ENCODE results near the gene CGB7.
A peak's percentile ranks its signal among the peaks of the same experiment; 100 is the strongest.
"Not testable (repeated sequence)": the region's sequence is repeated elsewhere in the genome, so short reads cannot be mapped to it uniquely, and the experiment has no call there.

The CGB7 gene

GRCh38 chr19:49042177-49042576 lies 15.4 kb downstream of the CGB7 start:
- DNase-seq (ENCODE audit: low read depth in 2 of 2) = no peak

GRCh38 chr19:49039736-49040135 lies 17.8 kb downstream of the CGB7 start:
- DNase-seq (ENCODE audit: low read depth in 2 of 2) = not testable (repeated sequence)

- DNase-seq (ENCODE audit: low read depth in 2 of 2) = not testable (repeated sequence)
Measured at GRCh38 chr19:49038557-49039276, 18.8 kb downstream of the CGB7 start.

GRCh38 chr19:49038111-49038510 lies 19.4 kb downstream of the CGB7 start:
- DNase-seq (ENCODE audit: low read depth in 2 of 2) = not testable (repeated sequence)

- DNase-seq (ENCODE audit: low read depth in 2 of 2) = peak; percentile 60 to 68
Measured at GRCh38 chr19:49036815-49037214, 20.7 kb downstream of the CGB7 start, which contains the start of gene CGB1. CGB1 (minus strand) TSS chr19:49036895; CDS start chr19:49036711, 184 bp downstream.

- DNase-seq (ENCODE audit: low read depth in 2 of 2) = peak; percentile 74 to 82
Measured at GRCh38 chr19:49031642-49032301, 25.8 kb downstream of the CGB7 start, which contains the start of gene CGB2. CGB2 (plus strand) TSS chr19:49031890; CDS start chr19:49032096, 206 bp downstream.

GRCh38 chr19:49030323-49030722 lies 27.2 kb downstream of the CGB7 start:
- DNase-seq (ENCODE audit: low read depth in 2 of 2) = not testable (repeated sequence)

GRCh38 chr19:49029749-49030148 lies 27.8 kb downstream of the CGB7 start:
- DNase-seq (ENCODE audit: low read depth in 2 of 2) = not testable (repeated sequence)

- not testable (repeated sequence) for DNase-seq (ENCODE audit: low read depth in 2 of 2)
Measured at GRCh38 chr19:49028686-49029085, 28.9 kb downstream of the CGB7 start.

- not testable (repeated sequence) for DNase-seq (ENCODE audit: low read depth in 2 of 2)
Measured at GRCh38 chr19:49025599-49025998, 31.9 kb downstream of the CGB7 start.

GRCh38 chr19:49025088-49025487 lies 32.5 kb downstream of the CGB7 start:
- not testable (repeated sequence) for DNase-seq (ENCODE audit: low read depth in 2 of 2)

GRCh38 chr19:49024233-49024632 lies 33.3 kb downstream of the CGB7 start, which contains the start of gene CGB3:
CGB3 (minus strand) TSS chr19:49024333; CDS start chr19:49023971, 362 bp downstream.
- not testable (repeated sequence) for DNase-seq (ENCODE audit: low read depth in 2 of 2)

GRCh38 chr19:49022116-49022515 lies 35.4 kb downstream of the CGB7 start:
- no peak for DNase-seq (ENCODE audit: low read depth in 2 of 2)

GRCh38 chr19:49020931-49021895 lies 36.3 kb downstream of the CGB7 start:
- no peak for DNase-seq (ENCODE audit: low read depth in 2 of 2)

GRCh38 chr19:49020342-49020741 lies 37.2 kb downstream of the CGB7 start:
- DNase-seq (ENCODE audit: low read depth in 2 of 2) = no peak

- peak; percentile 47 to 61 for DNase-seq (ENCODE audit: low read depth in 2 of 2)
Measured at GRCh38 chr19:49019242-49019932, 38.2 kb downstream of the CGB7 start.

- DNase-seq (ENCODE audit: low read depth in 2 of 2) = not testable (repeated sequence)
Measured at GRCh38 chr19:49018388-49019241, 38.9 kb downstream of the CGB7 start.

- peak in 1 of 2 donors; percentile 46 for DNase-seq (ENCODE audit: low read depth in 2 of 2)
Measured at GRCh38 chr19:49017666-49018351, 39.7 kb downstream of the CGB7 start.

- no peak for DNase-seq (ENCODE audit: low read depth in 2 of 2)
Measured at GRCh38 chr19:49017041-49017665, 40.4 kb downstream of the CGB7 start, which contains the start of gene LHB. LHB (minus strand) TSS chr19:49017091; CDS start chr19:49017081, 10 bp downstream.

All from stimulated activated CD4-positive, alpha-beta T cell treated with anti-CD3 and anti-CD28 coated beads, Interleukin-15, amount 100 ng/mL, for 48 hours (primary cell).